ENCODE measurements around the gene BCL7A.
A peak's percentile ranks its signal among the peaks of the same experiment; 100 is the strongest.

Gene BCL7A

GRCh38 chr12:122081083-122081696, 59.5 kb downstream of the BCL7A start:
- peaks cover 9% of the 10 kb centered on the region for H3K36me3 ChIP-seq (ENCODE audit: control insufficient read depth, insufficient read depth, low read length)

GRCh38 chr12:122081697-122082221, 60.1 kb downstream of the BCL7A start:
- peak overlapping the region; percentile 77 for H3K4me3 ChIP-seq (ENCODE audit: low read length)
- no peaks in the 10 kb centered on the region for H3K27me3 ChIP-seq (ENCODE audit: control insufficient read depth, insufficient read depth, low read length)
- H3K4me1 ChIP-seq (ENCODE audit: control insufficient read depth, insufficient read depth, low read length) = peaks cover 32% of the 10 kb centered on the region
- H3K9ac ChIP-seq (ENCODE audit: low read length) = peak overlapping the region; percentile 34
- peaks cover 9% of the 10 kb centered on the region for H3K36me3 ChIP-seq (ENCODE audit: control insufficient read depth, insufficient read depth, low read length)
- peak overlapping the region; percentile 78 for H3K27ac ChIP-seq (ENCODE audit: low read depth, low read length)

More at GRCh38 chr12:122081083-122081696, 59.5 kb downstream of the BCL7A start:
- no peak overlapping the region for H3K9ac ChIP-seq (ENCODE audit: low read length)
- H3K4me3 ChIP-seq (ENCODE audit: low read length) = peak overlapping the region; percentile 77
- peaks cover 26% of the 10 kb centered on the region for H3K4me1 ChIP-seq (ENCODE audit: control insufficient read depth, insufficient read depth, low read length)
- no peaks in the 10 kb centered on the region for H3K27me3 ChIP-seq (ENCODE audit: control insufficient read depth, insufficient read depth, low read length)
- H3K27ac ChIP-seq (ENCODE audit: low read depth, low read length) = peak overlapping the region; percentile 78

GRCh38 chr12:122082621-122083356, 61.1 kb downstream of the BCL7A start:
- H3K4me3 ChIP-seq (ENCODE audit: low read length) = peak overlapping the region; percentile 77
- H3K36me3 ChIP-seq (ENCODE audit: control insufficient read depth, insufficient read depth, low read length) = peaks cover 9% of the 10 kb centered on the region
- H3K27ac ChIP-seq (ENCODE audit: low read depth, low read length) = peak overlapping the region; percentile 78
- H3K4me1 ChIP-seq (ENCODE audit: control insufficient read depth, insufficient read depth, low read length) = peaks cover 41% of the 10 kb centered on the region
- no peaks in the 10 kb centered on the region for H3K27me3 ChIP-seq (ENCODE audit: control insufficient read depth, insufficient read depth, low read length)
- H3K9ac ChIP-seq (ENCODE audit: low read length) = peak overlapping the region; percentile 34

GRCh38 chr12:122084857-122085405, 63.2 kb downstream of the BCL7A start:
- Histone ChIP-seq H3K36me3 (ENCODE audit: control insufficient read depth, insufficient read depth, low read length) (peaks cover 9% of the 10 kb centered on the region), H3K4me3 (ENCODE audit: low read length) (no peak overlapping the region), H3K27me3 (ENCODE audit: control insufficient read depth, insufficient read depth, low read length) (no peaks in the 10 kb centered on the region), H3K4me1 (ENCODE audit: control insufficient read depth, insufficient read depth, low read length) (peaks cover 59% of the 10 kb centered on the region), H3K27ac (ENCODE audit: low read depth, low read length) (no peak overlapping the region), H3K9ac (ENCODE audit: low read length) (no peak overlapping the region)

GRCh38 chr12:122085591-122085990, 63.9 kb downstream of the BCL7A start:
- Histone ChIP-seq H3K36me3 (ENCODE audit: control insufficient read depth, insufficient read depth, low read length) (peaks cover 9% of the 10 kb centered on the region), H3K9ac (ENCODE audit: low read length) (no peak overlapping the region)

GRCh38 chr12:122086116-122086515, 64.4 kb downstream of the BCL7A start:
- Histone ChIP-seq H3K27me3 (ENCODE audit: control insufficient read depth, insufficient read depth, low read length) (no peaks in the 10 kb centered on the region), H3K27ac (ENCODE audit: low read depth, low read length) (peak overlapping the region; percentile 42), H3K4me3 (ENCODE audit: low read length) (no peak overlapping the region), H3K9ac (ENCODE audit: low read length) (no peak overlapping the region), H3K4me1 (ENCODE audit: control insufficient read depth, insufficient read depth, low read length) (peaks cover 68% of the 10 kb centered on the region), H3K36me3 (ENCODE audit: control insufficient read depth, insufficient read depth, low read length) (peaks cover 9% of the 10 kb centered on the region)

More at GRCh38 chr12:122085591-122085990, 63.9 kb downstream of the BCL7A start:
- H3K27ac ChIP-seq (ENCODE audit: low read depth, low read length) = peak overlapping the region; percentile 47
- no peaks in the 10 kb centered on the region for H3K27me3 ChIP-seq (ENCODE audit: control insufficient read depth, insufficient read depth, low read length)
- H3K4me1 ChIP-seq (ENCODE audit: control insufficient read depth, insufficient read depth, low read length) = peaks cover 65% of the 10 kb centered on the region
- H3K4me3 ChIP-seq (ENCODE audit: low read length) = no peak overlapping the region

GRCh38 chr12:122086641-122087285, 65.1 kb downstream of the BCL7A start:
- Histone ChIP-seq H3K27me3 (ENCODE audit: control insufficient read depth, insufficient read depth, low read length) (no peaks in the 10 kb centered on the region), H3K36me3 (ENCODE audit: control insufficient read depth, insufficient read depth, low read length) (peaks cover 9% of the 10 kb centered on the region), H3K9ac (ENCODE audit: low read length) (no peak overlapping the region), H3K27ac (ENCODE audit: low read depth, low read length) (peak overlapping the region; percentile 68), H3K4me3 (ENCODE audit: low read length) (peak overlapping the region; percentile 18), H3K4me1 (ENCODE audit: control insufficient read depth, insufficient read depth, low read length) (peaks cover 74% of the 10 kb centered on the region)

- Histone ChIP-seq H3K9ac (ENCODE audit: low read length) (no peak overlapping the region), H3K27me3 (ENCODE audit: control insufficient read depth, insufficient read depth, low read length) (no peaks in the 10 kb centered on the region), H3K36me3 (ENCODE audit: control insufficient read depth, insufficient read depth, low read length) (peaks cover 9% of the 10 kb centered on the region), H3K4me1 (ENCODE audit: control insufficient read depth, insufficient read depth, low read length) (peaks cover 74% of the 10 kb centered on the region), H3K4me3 (ENCODE audit: low read length) (peak overlapping the region; percentile 30), H3K27ac (ENCODE audit: low read depth, low read length) (peak overlapping the region; percentile 68)
Measured at GRCh38 chr12:122087431-122088178, 65.9 kb downstream of the BCL7A start.

- Histone ChIP-seq H3K27me3 (ENCODE audit: control insufficient read depth, insufficient read depth, low read length) (no peaks in the 10 kb centered on the region), H3K4me1 (ENCODE audit: control insufficient read depth, insufficient read depth, low read length) (peaks cover 76% of the 10 kb centered on the region), H3K27ac (ENCODE audit: low read depth, low read length) (peak overlapping the region; percentile 68), H3K36me3 (ENCODE audit: control insufficient read depth, insufficient read depth, low read length) (peaks cover 9% of the 10 kb centered on the region), H3K9ac (ENCODE audit: low read length) (no peak overlapping the region), H3K4me3 (ENCODE audit: low read length) (peak overlapping the region; percentile 30)
Measured at GRCh38 chr12:122088179-122088810, 66.6 kb downstream of the BCL7A start.

GRCh38 chr12:122089077-122089476, 67.4 kb downstream of the BCL7A start:
- H3K27me3 ChIP-seq (ENCODE audit: control insufficient read depth, insufficient read depth, low read length) = no peaks in the 10 kb centered on the region
- H3K4me1 ChIP-seq (ENCODE audit: control insufficient read depth, insufficient read depth, low read length) = peaks cover 83% of the 10 kb centered on the region
- H3K36me3 ChIP-seq (ENCODE audit: control insufficient read depth, insufficient read depth, low read length) = peaks cover 9% of the 10 kb centered on the region
- no peak overlapping the region for H3K27ac ChIP-seq (ENCODE audit: low read depth, low read length)
- no peak overlapping the region for H3K4me3 ChIP-seq (ENCODE audit: low read length)
- H3K9ac ChIP-seq (ENCODE audit: low read length) = no peak overlapping the region

- peaks cover 88% of the 10 kb centered on the region for H3K4me1 ChIP-seq (ENCODE audit: control insufficient read depth, insufficient read depth, low read length)
- H3K9ac ChIP-seq (ENCODE audit: low read length) = no peak overlapping the region
- peak overlapping the region; percentile 77 for H3K27ac ChIP-seq (ENCODE audit: low read depth, low read length)
- H3K27me3 ChIP-seq (ENCODE audit: control insufficient read depth, insufficient read depth, low read length) = no peaks in the 10 kb centered on the region
- peaks cover under 1% of the 10 kb centered on the region for H3K36me3 ChIP-seq (ENCODE audit: control insufficient read depth, insufficient read depth, low read length)
- no peak overlapping the region for H3K4me3 ChIP-seq (ENCODE audit: low read length)
Measured at GRCh38 chr12:122090759-122091515, 69.3 kb downstream of the BCL7A start.

All from rectal smooth muscle tissue (tissue), 1 donor.